ENCODE measurements around the gene NPTXR.
A peak's percentile ranks its signal among the peaks of the same experiment; 100 is the strongest.

NPTXR gene

GRCh38 chr22:38843657-38844314 lies at the start of gene NPTXR:
NPTXR (minus strand) TSS chr22:38844028.
- peak in 34 of 56 donors; percentile 34 to 84 (median 58) for DNase-seq

GRCh38 chr22:38891256-38891655 lies 47.4 kb upstream of the NPTXR start:
- DNase-seq, result no peak

DNA sequence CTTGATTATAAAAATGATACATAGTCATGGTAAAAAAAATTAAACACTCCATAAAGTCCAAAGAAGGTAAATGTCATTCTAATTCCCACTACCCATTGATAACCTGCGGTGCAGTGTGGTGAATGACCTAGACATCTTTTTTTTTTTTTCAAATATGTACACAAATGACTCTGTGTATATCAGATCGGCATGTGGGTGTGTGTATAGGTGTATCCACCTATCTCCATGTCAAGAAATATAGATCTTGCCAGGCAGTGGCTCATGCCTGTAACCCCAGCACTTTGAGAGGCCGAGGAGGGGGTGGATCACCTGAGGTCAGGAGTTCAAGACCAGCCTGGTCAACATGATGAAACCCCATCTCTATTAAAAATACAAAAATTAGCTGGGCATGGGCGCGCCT lies 46.5 kb upstream of the NPTXR start:
- DNase-seq, result no peak

GRCh38 chr22:38886333-38886732 lies 42.5 kb upstream of the NPTXR start:
- no peak for DNase-seq

DNA sequence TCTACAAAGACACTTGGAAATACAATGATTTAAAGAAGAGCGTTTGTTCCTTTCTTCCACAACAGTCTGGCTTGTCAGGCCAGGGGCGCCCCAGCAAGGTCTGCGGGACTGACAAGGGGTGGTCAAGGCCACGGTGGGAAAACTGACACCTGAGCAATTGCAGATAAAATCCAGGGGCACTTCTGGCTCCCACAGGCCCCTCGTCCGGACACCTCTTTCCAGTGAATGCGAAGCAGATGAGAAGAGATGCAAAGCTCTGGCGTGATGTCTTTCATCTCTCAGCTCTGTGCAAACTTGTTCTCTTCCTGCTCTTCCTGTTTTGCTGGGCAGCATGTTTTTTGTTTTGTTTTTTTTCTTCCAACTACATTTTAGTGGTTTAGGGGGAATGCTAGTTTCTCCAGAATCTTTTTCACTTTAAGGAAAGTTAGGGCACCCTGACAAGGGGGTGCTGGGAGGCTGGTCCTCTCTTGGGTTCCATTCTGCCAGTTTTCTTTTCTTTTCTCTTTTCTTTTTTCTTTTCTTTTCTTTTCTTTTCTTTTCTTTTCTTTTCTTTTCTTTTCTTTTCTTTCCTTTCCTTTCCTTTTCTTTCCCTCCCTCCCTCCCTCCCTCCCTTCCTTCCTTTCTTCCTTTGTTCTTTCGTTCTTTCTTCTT lies 39.3 kb upstream of the NPTXR start:
- no peak for DNase-seq

- DNase-seq, result peak in 6 of 56 donors; percentile 34 to 73 (median 38)
Measured at GRCh38 chr22:38881997-38882879, 38.4 kb upstream of the NPTXR start.

- DNase-seq, result peak in 5 of 56 donors; percentile 19 to 57 (median 42)
Measured at GRCh38 chr22:38881464-38881871, 37.6 kb upstream of the NPTXR start.

DNA sequence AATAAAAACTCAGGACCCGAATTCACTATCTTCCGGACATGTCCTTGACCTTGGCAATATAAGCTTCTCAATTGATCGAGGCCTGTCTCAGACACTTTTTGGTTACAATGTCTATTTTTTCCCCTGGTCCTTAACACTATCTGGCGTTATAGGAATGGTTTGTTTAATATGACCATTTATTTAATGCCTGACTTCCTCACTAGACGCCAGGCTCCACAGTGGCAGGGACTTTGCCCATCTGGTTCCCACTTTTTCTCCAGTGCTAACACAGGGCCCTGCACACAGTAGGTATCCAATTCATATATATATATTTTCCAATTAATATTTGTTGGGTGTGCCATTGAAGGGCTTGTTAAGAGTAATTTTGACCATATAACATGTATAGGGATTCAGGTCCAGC lies 36.1 kb upstream of the NPTXR start:
- DNase-seq, result no peak

GRCh38 chr22:38879108-38879729 lies 35.4 kb upstream of the NPTXR start:
- DNase-seq, result no peak

DNA sequence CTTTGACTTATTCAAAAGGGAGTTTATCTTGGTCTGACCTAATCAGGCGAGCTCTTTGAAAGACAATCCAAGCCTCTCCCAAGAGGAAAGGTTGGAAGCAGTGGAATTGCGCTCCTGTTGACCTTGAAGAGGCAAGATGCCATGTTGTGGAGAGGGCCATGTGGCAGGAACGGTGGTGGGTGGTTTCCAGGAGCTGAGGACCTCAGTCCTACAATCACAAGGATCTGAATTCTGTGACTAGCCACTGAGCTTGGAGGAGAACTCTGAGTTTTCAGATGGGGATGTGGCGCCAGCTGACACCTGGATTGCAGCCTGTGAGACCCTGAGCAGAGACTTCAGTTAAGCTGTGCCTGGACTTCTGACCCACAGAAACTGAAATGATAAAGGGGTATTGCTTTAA lies 34.2 kb upstream of the NPTXR start:
- no peak for DNase-seq

DNA sequence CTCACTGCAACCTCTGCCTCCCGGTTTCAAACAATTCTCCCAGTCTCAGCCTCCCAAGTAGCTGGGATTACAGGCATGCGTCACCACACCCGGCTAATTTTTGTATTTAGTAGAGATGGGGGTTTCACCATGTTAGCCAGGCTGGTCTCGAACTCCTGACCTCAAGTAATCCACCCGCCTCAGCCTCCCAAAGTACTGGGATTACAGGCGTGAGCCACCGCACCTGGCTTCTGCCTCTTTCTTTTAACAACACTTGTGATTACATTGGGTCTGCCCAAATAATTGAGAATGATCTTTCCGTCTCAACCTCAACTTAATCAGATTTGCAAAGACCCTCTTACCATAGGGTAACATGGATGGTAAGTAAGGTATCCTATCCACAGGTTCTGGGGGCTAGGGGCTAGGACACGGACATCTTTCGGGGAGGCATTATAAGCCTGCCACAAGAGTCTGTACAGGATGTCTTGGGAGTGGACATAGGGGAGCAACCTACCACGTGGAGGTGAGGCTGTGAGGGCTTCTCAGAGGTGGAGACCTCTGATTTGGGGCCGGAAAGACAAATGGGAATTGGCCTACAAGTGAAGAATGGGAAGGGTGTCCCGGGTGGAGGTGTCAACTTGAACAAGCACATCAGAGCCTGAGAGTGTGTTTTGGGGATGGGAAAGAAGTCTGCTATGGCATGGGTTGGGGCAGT lies 30.8 kb upstream of the NPTXR start:
- no peak for DNase-seq

DNA sequence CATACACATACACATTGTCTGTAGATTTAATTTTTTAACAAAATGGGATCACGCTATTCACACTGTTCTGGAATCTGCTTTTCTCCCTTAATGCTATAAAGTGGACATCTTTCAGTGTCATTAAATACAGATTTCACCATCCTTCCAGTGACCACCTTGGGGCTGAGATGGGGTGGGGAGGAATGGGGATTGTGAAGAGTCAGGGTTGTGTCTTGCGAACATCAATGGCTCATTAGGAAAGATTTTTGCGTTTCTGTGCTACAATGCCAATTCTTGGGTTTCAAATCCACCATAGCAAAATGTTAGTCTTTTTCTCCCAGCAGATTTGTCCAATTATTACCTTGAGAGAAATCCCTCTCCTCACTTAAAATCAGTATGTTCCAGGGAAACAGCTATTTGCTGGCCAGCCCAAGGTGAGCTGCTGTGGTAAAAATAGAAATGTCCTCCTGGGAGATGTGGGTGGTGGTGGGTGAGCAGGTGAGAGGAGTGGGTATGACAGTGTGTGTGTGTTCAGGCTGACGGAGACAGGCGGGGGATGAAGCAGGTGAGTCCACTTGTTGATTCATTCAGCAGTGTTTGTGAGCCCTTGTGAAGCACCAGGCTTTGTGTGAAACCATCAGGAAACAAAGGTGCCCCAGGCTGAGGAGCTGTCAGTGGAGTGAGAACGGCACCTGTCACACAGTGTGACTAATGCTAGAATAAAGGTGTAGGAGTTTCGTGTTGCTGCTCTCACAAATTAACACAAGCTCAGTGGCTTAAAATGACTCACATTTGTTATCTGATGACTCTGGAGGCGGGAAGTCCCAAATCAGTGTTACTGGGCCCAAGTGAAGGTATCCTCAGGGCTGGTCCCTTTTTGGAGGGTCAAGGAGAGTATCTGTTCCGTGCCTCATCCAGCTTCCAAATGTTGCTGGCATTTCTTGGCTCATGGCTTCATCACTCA lies 29.9 kb upstream of the NPTXR start:
- DNase-seq, result peak in 1 of 56 donors; percentile 14

DNA sequence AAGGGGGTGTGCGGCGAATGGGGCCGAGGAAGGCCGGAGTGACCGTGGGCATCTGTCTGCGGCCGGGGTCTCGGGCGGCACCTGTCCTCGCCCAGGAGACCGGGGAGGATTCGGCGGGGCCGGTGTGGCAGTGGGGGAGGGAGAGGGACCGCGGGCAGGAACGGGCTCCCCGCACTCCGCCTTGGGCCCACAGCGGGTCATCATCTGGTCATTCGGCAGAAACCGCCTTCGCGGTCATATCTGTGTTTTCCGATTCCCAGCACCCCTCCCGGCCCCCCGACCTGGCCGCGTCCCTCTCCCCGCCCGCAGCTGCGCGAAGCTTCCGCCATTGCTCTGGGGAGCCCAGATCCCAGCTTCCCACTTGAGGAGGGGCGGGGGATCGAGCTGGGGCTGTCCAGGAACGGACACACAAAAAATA lies 29.0 kb upstream of the NPTXR start:
- peak in 27 of 56 donors; percentile 24 to 72 (median 62) for DNase-seq

- DNase-seq, result peak in 55 of 56 donors; percentile 34 to 97 (median 88)
Measured at GRCh38 chr22:38872172-38872830, 28.5 kb upstream of the NPTXR start, which contains the start of gene CBX6. CBX6 (minus strand) TSS chr22:38872216; CDS start chr22:38872190, 26 bp downstream.

DNA sequence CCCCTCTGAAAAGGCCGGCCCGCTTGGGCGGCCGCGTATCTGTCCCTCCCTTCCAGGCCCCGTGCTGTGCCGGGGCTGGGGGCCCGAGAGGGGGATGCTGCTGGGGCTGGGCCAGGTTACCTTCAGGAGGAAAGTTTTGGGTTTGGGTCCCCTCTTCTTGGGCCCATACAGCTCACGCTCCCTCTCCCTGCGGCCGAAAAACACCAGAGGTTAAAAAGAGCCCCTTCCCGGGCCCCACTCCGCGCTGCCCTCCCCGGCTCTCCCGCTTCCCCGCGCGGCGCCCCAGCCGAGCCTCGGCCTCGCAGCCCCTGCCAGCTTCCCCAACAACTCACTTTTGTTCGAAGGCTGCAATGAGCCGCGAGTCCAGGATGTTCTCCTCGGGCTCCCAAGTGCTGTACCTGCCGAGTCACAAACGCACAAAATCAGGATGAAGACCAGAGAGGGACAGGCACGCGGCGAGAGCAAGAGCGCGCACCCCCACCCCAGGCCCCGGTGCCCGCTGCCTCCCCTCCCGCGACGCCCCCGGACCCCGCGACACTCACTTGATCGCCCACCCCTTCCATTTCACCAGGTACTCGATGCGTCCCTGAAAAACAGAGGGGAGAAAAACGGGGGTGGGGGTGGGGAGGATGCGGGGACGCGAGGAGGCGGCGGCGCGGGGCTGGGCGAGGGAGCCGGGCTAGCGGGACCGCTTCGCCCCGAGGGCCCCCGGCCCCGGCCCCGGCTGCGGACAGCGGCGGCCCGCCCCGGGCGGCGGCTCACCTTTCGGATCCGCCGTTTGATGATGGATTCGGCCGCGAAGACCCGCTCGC lies 27.7 kb upstream of the NPTXR start:
- DNase-seq, result peak in 4 of 56 donors; percentile 45 to 61 (median 51)

GRCh38 chr22:38870791-38871359 lies 27.0 kb upstream of the NPTXR start:
- no peak for DNase-seq

- peak in 46 of 56 donors; percentile 21 to 89 (median 58) for DNase-seq
Measured at GRCh38 chr22:38870312-38870741, 26.5 kb upstream of the NPTXR start.

DNA sequence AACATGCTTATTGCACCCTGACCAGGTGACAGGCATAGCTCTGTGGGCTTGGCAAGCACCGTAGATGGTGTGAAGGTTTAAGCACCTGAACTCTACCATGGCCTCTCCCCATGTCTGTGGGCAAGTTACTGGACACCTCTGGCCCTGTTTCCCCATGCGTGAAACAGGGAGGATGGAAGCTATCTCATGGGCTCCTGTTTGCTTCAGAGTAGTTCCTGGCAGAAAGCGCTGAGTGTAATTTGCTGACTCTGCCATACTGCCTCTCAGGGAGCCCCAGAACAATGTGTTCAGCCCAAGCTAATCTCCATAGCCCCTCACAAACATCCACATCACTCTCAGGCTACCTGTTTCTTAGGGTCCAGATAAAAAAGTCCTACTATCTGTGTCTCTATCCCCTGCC lies 25.8 kb upstream of the NPTXR start:
- no peak for DNase-seq
